Stimulated activated naive CD8-positive, alpha-beta T cell treated with anti-CD3 and anti-CD28 coated beads, Interleukin-15, amount 100 ng/mL, for 72 hours (primary cell): Measurements from ENCODE around the gene WNT7A.
A peak's percentile ranks its signal among the peaks of the same experiment; 100 is the strongest.

Experiments used
- ATAC-seq: fragments of 150-1000 bp; cut with Tn5 transposase; 2 replicates; pipeline ENCODE4 v1.10.0; 2021; ENCODE audit warnings: mild to moderate bottlenecking, moderate library complexity
- DNase-seq, 2 donors: peaks; one replicate each; pipeline ENCODE4 v3.0.0; 2021 to 2022
- H3K27ac Mint-ChIP-seq, 2 donors: one replicate each; pipeline ENCODE4 v1.8.0; 2022; ENCODE audit warnings: mild to moderate bottlenecking in 2 of 2, mixed read lengths in 2 of 2, moderate library complexity in 2 of 2
- H3K27me3 Mint-ChIP-seq: one replicate; pipeline ENCODE4 v1.8.0; 2022; ENCODE audit warnings: mixed read lengths
- H3K4me1 Mint-ChIP-seq: one replicate; pipeline ENCODE4 v1.8.0; 2022; ENCODE audit warnings: mild to moderate bottlenecking, mixed read lengths
- H3K4me3 Mint-ChIP-seq, 2 donors: one replicate each; pipeline ENCODE4 v1.8.0; 2022; ENCODE audit warnings: mild to moderate bottlenecking in 2 of 2, mixed read lengths in 2 of 2, moderate library complexity in 1 of 2
- H3K9me3 Mint-ChIP-seq, 2 donors: one replicate each; pipeline ENCODE4 v1.8.0; 2022; ENCODE audit warnings: mixed read lengths in 2 of 2

WNT7A gene

DNA sequence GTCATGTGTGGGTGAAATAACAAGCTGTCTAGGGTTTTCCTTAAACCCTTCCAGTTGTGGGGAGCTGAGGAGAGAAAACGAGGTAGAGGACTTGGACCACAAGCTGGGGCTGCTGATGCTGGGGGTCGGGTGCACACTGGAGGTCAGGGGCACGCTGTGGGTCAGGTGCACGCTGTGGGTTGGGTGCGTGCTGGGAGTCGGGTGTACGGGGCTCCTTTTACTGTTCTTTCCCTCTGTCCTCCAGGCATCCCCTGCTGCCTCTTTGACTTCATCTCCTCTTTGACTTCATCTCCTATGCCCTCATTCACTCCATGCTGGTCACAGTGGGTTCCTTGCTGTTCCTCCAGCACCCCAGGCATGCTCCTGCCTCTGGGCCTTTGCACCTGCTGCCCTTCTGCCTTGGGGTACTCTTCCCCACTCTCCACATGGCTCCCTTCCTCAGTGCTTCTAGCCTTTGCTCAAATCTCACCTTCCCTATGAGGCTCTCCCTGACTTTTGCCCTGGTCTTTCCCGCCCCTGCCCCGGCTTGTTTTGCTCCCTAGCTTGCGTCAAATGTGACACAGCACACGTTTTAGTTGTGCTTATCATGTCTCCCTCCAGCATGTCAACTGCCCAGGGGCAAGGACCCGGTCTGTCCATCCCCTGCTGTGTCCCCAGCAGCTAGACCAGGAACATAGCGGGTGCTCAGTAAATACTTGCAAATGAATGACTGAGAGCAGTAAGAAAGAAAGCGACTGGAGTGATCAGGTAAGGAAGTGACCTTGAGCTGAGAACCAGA is 45.4 kb downstream of the WNT7A start:
- Mint-ChIP-seq H3K27me3 (no peaks in the 10 kb centered on the region), H3K4me1 (peaks cover 5% of the 10 kb centered on the region), H3K4me3 (no peak overlapping the region), H3K27ac (peak overlapping the region in 1 of 2 donors; percentile 9), H3K9me3 (no peaks in the 10 kb centered on the region)
- DNase-seq (no peak), ATAC-seq (no peak)

DNA sequence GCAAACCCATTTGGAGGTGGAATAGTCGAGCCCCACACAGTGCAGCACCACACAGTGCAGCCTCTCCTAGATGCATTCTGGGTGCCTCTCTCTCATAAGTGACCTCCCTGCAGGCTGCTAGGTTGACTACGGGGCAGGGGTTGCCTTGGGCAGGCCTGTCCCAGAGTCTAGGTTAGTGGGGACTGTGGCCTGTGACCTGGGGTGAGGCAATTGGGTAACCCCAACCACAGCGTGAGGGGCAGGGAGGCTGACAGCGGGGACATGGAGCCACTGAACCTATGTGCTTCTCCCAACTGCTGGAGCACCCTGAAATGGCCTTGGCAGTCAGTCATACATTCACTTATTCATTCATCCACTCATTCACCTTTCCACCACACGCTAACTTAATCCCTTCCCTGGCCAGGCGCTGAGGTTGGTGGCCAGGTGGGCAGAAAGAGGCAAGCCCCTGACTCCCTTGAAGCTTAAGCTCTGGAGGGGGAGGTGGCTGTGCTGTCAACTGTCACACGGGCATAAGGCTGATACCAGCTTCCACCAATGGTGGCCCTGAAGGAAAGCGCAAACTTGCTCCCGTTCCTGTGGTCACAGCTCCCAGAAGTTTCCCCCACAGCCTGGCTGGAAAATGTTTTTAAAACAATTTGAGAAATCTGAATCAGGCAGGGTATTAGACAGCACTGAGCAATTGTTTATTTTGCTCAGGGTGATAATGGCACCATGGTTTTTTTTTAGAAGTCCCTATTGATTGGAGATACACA is 46.2 kb downstream of the WNT7A start:
- ATAC-seq, result no peak
- no peaks in the 10 kb centered on the region for H3K9me3 Mint-ChIP-seq
- H3K27me3 Mint-ChIP-seq, result no peaks in the 10 kb centered on the region
- H3K4me1 Mint-ChIP-seq, result peaks cover 5% of the 10 kb centered on the region
- no peak for DNase-seq
- no peak overlapping the region for H3K27ac Mint-ChIP-seq
- no peak overlapping the region for H3K4me3 Mint-ChIP-seq

DNA sequence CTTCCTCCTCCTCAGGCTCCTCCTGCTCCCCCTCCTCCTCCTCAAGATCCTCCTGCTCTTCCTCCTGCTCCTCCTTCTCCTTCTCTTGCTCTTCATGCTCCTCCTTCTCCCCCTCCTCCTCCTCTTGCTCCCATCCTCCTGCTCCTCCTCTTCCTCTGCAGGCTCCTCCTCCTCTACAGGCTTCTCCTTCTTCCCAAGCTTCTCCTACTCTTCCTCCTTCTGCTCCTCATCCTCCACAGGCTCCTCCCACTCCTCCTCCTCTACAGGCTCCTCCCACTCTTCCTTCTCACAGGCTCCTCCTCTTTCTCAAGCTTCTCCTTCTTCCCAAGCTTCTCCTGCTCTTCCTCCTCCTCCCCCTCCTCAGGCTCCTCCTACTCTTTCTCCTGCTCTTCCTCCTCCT is 47.7 kb downstream of the WNT7A start:
- no peak for ATAC-seq
- peak overlapping the region in 1 of 2 donors; percentile 16 for H3K27ac Mint-ChIP-seq
- peaks cover 5% of the 10 kb centered on the region for H3K4me1 Mint-ChIP-seq

DNA sequence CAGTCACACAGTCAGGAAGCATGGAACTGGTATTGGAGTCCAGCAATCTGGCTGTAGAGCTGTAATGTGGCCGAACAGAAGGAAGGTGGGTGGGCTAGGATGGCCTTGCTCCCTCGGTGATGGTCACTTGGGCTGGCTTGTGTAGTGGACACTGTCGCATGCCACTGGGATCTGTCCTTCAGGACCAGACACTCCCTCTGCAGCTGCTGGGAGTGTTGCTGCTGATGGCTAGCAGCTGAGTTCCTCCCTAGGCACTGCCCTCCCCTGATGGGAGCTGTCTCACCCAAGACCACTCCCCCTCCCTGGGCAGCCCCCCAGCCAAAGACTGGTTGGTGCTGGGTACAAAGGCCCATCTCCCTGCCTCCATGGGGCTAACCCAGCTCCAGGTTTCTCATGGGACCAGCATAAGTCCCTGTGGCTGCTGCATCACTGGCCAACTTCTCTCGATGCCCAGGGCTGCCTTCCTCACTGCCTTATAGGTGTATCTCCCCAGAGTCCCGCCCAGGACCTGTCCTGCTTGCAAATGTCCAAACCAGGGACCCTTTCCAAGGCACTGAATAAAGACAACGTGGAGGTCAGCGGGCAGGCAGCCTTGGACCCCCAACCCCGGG is 48.4 kb downstream of the WNT7A start:
- H3K27ac Mint-ChIP-seq, result peak overlapping the region in 1 of 2 donors; percentile 13
- H3K4me1 Mint-ChIP-seq, result peaks cover 5% of the 10 kb centered on the region
- DNase-seq, result no peak
- no peak overlapping the region for H3K4me3 Mint-ChIP-seq
- no peak for ATAC-seq
- no peaks in the 10 kb centered on the region for H3K9me3 Mint-ChIP-seq
- H3K27me3 Mint-ChIP-seq, result no peaks in the 10 kb centered on the region

More for the DNA sequence above, 47.7 kb downstream of the WNT7A start:
- DNase-seq, result no peak
- H3K4me3 Mint-ChIP-seq, result no peak overlapping the region
- H3K9me3 Mint-ChIP-seq, result no peaks in the 10 kb centered on the region
- H3K27me3 Mint-ChIP-seq, result no peaks in the 10 kb centered on the region

DNA sequence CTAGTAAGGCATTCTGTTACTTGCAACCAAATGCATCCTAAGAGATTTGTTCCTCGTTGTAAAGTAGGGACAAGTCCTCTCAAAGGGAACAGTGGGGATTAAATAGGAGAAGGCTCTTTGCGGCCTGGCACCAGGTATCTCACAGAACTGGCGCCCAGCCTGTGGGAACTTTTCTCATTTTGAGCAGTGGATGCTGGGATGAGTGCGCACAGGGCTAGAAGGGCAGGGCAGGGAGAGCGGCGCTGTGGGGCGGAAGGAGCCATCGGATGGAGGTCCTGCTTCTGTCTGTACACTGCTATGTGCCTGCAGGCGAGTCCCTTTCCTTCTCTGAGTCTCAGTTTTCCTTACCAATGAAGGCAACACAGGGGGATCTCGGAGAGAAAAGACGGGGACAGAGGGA is 50.6 kb downstream of the WNT7A start:
- no peak for ATAC-seq
- H3K9me3 Mint-ChIP-seq, result no peaks in the 10 kb centered on the region
- no peak overlapping the region for H3K27ac Mint-ChIP-seq

DNA sequence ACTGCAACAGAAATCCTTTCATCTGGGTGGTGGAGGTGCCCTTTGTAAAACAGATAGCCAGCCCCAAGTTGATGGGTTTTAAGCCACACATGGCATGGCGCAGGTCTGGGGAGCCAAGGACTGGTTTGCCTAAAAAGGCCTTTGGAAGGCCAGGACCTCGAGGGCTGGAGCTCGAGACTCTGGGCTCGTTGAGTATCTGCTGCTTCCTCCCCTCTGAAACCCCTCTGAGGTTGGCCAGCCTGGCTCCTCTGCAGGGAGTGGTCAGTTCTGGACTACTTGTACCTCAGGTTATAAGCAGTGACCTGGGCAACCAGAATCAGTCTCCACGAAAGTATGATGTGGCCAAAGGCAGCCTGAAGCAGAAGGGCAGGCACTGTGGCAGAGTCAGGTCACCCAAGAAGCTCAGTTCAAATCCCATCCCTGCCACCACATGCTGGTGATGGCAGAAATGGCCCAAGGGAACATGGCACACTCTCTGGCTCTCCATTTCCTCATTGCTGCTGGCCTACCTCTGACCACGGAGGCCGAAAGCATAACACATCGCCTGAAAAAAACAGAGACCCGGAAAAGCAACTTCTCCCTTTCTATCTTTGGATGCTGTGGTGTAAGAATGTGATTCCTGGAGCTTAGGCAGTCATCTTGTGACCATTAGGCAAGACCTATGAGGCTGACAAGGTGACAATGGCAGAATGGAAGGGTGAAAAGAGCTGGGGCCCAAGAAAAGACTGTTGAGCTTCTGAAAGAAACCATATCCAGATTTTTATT is 51.2 kb downstream of the WNT7A start:
- H3K4me1 Mint-ChIP-seq, result peaks cover 5% of the 10 kb centered on the region
- no peaks in the 10 kb centered on the region for H3K27me3 Mint-ChIP-seq
- DNase-seq, result no peak
- H3K4me3 Mint-ChIP-seq, result no peak overlapping the region
- H3K27ac Mint-ChIP-seq, result no peak overlapping the region
- ATAC-seq, result no peak
- no peaks in the 10 kb centered on the region for H3K9me3 Mint-ChIP-seq

More for the DNA sequence above, 50.6 kb downstream of the WNT7A start:
- H3K4me1 Mint-ChIP-seq, result peaks cover 5% of the 10 kb centered on the region
- no peaks in the 10 kb centered on the region for H3K27me3 Mint-ChIP-seq
- DNase-seq, result no peak
- no peak overlapping the region for H3K4me3 Mint-ChIP-seq

DNA sequence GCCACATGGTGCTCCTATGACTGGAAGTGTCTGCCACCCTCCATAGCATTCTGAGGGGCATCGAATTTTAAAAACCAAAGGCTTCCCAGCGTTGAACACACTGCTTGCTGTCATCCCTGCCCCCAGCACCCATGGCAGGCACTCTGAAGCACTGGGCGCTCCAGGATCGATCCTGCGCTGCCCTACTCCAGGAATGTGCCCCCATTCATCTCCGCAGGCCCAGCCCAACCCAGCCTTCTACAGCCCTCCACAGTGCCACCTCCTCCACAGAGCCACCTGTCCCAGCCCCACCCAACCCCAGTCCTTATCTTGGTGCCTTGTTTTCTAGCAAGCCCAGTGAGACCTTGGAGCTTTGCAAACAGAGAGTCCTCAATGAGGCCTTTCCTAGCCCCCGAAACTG is 52.2 kb downstream of the WNT7A start:
- Mint-ChIP-seq H3K27ac (no peak overlapping the region), H3K27me3 (no peaks in the 10 kb centered on the region)

DNA sequence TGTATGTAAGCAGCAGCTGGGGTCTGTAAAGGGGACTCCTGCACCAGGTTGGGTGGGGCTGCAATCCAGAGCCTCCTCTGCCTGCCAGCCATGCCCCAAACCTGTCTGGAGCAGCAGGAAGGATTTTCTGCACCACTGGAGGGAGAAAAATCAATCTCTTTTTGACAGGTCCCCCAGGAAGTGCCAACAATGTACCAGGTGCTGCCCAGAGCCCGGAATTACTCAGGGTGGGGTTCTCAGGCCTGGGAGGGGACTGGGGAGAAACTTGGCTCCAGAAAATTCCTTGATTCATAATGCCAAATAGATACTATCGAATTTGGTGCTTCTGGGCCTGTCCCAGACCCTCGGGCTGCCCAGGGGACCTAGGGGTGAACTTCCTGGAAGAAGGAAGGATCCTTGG is 52.6 kb downstream of the WNT7A start:
- Mint-ChIP-seq H3K27me3 (no peaks in the 10 kb centered on the region), H3K27ac (no peak overlapping the region), H3K4me3 (no peak overlapping the region), H3K9me3 (no peaks in the 10 kb centered on the region), H3K4me1 (no peaks in the 10 kb centered on the region)
- ATAC-seq (no peak), DNase-seq (no peak)

More for the DNA sequence above, 52.2 kb downstream of the WNT7A start:
- no peak overlapping the region for H3K4me3 Mint-ChIP-seq
- H3K9me3 Mint-ChIP-seq, result no peaks in the 10 kb centered on the region
- ATAC-seq, result no peak
- DNase-seq, result no peak
- no peaks in the 10 kb centered on the region for H3K4me1 Mint-ChIP-seq

DNA sequence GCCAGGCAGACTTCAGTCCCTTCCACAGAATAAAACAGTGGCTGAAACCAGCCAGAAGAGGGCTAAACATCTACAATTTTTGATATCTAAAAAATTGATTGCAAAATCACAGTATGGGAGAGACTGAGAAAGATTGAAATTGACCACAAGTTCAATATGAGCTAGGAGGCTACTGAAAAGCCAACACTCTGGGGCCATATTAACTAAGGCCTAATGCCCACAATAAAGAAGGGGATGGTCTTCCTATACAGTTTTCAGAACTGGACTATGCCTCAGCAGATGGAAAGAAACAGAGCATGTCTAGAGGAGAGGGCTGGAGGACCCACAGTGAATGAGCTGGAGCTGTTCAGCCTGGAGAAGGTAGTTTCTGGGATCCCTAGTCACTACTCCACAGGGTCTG is 53.2 kb downstream of the WNT7A start:
- Mint-ChIP-seq H3K4me1 (no peaks in the 10 kb centered on the region), H3K27me3 (no peaks in the 10 kb centered on the region), H3K4me3 (no peak overlapping the region), H3K27ac (peak overlapping the region in 1 of 2 donors; percentile 5), H3K9me3 (no peaks in the 10 kb centered on the region)
- DNase-seq (no peak), ATAC-seq (no peak)

DNA sequence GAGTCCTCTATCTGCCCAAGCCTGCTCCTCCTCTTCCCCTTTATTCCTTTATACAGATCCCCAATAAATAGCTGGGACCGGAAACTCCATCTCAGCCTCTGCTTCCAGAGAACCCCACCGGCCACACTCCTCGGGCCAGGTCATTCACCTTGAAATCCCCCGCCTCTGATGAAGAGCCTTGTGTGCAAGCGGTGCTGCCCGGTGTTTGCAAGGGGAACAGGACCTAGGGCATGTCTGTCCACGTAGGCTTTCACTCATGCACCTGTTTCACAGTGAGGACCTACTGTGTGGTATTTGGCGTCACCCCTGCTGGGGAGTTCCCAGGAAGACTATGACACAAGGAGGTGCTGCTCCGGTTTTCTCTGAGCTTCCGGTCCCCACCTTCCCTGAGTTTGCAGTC is 54.0 kb downstream of the WNT7A start:
- DNase-seq, result no peak
- no peak for ATAC-seq
- Mint-ChIP-seq H3K27ac (peak overlapping the region in 1 of 2 donors; percentile 51), H3K9me3 (no peaks in the 10 kb centered on the region), H3K27me3 (no peaks in the 10 kb centered on the region), H3K4me3 (no peak overlapping the region), H3K4me1 (no peaks in the 10 kb centered on the region)

DNA sequence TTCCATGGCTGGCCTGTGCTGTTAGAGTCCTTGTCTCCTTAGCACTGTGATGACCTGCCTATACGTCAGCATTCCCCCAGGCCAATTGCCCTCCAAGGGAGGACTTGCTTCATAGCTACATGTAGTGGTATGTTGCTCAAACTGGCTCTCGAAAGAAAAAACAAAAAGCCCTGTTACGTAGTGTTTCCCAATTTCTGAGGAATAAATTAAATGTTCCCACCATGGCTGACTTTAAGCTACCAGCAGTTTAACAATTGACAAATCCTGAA is 54.6 kb downstream of the WNT7A start:
- H3K27me3 Mint-ChIP-seq, result no peaks in the 10 kb centered on the region
- no peaks in the 10 kb centered on the region for H3K9me3 Mint-ChIP-seq
- no peak for DNase-seq
- H3K4me3 Mint-ChIP-seq, result no peak overlapping the region
- H3K27ac Mint-ChIP-seq, result no peak overlapping the region
- H3K4me1 Mint-ChIP-seq, result no peaks in the 10 kb centered on the region
- ATAC-seq, result no peak

DNA sequence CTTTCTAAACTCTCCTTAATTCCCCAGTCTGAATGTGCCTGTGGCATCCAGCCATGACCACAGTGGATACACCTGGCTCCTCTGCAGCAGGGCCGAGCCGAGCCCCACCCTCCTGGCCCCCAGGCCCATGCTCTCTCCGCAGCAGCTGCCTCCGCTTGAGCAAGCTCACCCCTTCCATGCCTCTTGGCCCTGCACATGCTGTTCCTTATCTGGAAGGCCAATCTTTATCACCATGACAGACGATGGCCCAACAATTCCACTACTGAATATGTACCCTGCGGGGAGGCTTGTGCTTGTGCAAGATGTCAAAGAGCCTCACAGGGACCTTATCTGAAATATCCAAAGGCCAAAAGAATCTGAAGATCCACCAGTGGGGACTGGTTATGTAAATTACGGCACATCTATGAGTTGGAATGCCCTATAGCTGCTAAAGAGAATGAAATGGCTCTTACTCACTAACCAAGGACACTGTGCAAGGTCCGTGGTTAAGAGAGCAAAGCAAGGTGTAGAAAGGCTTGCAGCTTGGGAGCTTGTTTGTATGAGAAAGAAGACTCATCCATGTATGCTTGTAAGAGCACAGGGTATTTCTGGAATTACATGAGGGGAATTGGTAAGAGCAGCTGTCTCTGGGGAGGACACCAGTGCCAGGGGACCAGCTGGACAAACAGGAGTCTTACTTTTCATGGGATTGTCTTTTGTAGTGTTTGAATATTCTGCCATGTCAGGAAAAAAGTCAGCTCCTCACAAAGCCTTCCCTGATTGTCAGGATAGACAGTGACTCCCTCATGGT is 55.2 kb downstream of the WNT7A start:
- Mint-ChIP-seq H3K4me1 (no peaks in the 10 kb centered on the region), H3K27me3 (no peaks in the 10 kb centered on the region), H3K9me3 (no peaks in the 10 kb centered on the region), H3K4me3 (no peak overlapping the region), H3K27ac (no peak overlapping the region)
- ATAC-seq (no peak), DNase-seq (no peak)

DNA sequence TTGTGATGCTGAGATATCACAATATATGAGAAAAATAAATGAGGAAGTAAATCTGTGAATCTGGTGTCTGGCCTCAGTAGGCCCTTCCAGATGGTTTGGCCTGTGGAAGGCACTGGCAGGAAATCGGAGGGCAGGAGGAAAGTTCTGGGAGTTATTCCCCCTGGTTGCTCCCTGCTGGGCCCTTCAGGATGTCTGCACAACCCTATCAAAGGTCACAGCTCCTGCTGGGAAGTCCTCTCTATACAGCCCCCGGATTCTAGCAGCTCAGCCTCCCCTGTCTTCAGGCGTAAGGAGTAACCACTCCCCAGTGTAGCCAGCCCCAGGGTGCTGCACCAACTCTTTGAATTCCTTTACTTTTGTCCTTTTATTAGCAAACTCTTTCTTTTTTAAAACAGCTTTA is 56.2 kb downstream of the WNT7A start:
- ATAC-seq (no peak), DNase-seq (no peak)
- H3K4me1 Mint-ChIP-seq, result no peaks in the 10 kb centered on the region
- no peaks in the 10 kb centered on the region for H3K9me3 Mint-ChIP-seq
- no peak overlapping the region for H3K27ac Mint-ChIP-seq
- H3K27me3 Mint-ChIP-seq, result no peaks in the 10 kb centered on the region
- H3K4me3 Mint-ChIP-seq, result no peak overlapping the region

DNA sequence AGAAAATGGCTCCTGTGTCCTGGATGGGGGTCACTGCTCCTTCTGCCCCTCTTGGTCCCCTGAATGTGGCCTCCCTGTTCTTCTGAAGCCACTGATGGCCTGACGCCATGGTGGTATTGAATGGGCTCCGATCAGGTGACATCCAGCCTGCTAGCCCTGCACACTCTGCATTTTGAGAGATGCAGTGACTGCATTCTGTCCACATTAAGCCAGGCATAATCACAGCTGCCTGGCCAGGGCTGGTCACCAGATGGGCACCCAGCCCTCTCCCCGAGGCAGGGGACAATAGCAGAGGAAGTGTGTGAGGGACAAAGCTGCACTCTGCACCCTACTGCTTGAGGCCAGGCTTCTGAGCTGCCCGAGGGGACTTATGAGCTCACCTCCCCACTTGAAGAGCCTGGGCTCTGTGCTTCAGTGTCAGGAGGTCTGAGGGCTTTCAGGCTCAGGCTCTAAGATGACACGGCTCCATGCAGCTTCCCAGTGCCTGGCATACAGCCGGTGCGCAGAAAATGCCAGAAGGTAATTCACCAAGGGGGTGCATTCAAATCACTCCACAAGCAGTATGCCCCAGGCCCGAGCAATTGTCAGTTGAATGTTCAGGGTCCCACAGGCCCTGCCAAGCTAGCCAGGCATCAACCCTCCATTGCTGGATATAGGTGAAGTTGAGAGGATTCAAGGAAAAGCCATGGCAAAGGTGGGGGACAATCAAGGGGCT is 56.8 kb downstream of the WNT7A start:
- Mint-ChIP-seq H3K4me3 (no peak overlapping the region), H3K4me1 (no peaks in the 10 kb centered on the region), H3K27ac (no peak overlapping the region), H3K9me3 (no peaks in the 10 kb centered on the region), H3K27me3 (no peaks in the 10 kb centered on the region)
- DNase-seq (no peak), ATAC-seq (no peak)

DNA sequence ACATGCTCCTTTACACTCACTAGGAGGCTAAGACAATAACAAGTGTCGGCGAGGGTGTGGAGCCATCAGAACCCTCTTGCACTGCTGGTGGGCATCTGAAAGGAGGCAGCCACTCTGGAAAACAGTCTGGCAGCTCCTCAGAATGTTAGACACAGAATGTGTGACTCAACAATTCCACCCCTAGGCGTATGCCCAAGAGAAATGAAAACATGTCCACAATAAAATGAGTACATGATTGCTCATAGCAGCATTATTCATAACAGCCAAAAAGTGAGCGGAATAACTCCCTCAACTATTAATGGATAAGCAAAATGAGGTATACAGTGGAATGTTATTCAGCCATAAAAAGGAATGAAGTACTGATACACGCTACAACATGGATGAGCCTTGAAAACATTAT is 57.8 kb downstream of the WNT7A start:
- peaks cover 7 to 8% of the 10 kb centered on the region in 2 donors for H3K9me3 Mint-ChIP-seq
- DNase-seq, result no peak
- no peaks in the 10 kb centered on the region for H3K4me1 Mint-ChIP-seq
- H3K27me3 Mint-ChIP-seq, result no peaks in the 10 kb centered on the region
- H3K4me3 Mint-ChIP-seq, result no peak overlapping the region
- ATAC-seq, result no peak
- H3K27ac Mint-ChIP-seq, result no peak overlapping the region
